HepG2 (cell line): ENCODE measurements around the gene PCSK5. TPM values are rescaled to one million over a fixed set of nuclear protein-coding genes. Genes with fewer than 3 reads are reported as not detected.
A peak's percentile ranks its signal among the peaks of the same experiment; 100 is the strongest.

Experiments
- CEBPB ChIP-seq: IDR thresholded peaks from 2 replicates; pipeline ENCODE4 v1.6.1; 2011; ENCODE audit warnings: low read depth, low read length, improper control_type of control experiment, borderline replicate concordance
- ETV5 ChIP-seq: IDR thresholded peaks from 2 replicates; pipeline ENCODE4 v1.6.1; 2018; ENCODE audit warnings: missing biosample characterization, missing genetic modification reagents, inconsistent platforms, borderline replicate concordance
- IRX3 ChIP-seq: sonication (generic); formaldehyde crosslinking; IDR thresholded peaks from 2 replicates; pipeline ENCODE4 v1.8.1; 2023; ENCODE audit warnings: mild to moderate bottlenecking, low read depth, missing genetic modification reagents, borderline replicate concordance
- NCOR1 ChIP-seq: fragments of 200-600 bp; sonication (generic); IDR thresholded peaks from 2 replicates; pipeline ENCODE4 v1.7.0; 2017; ENCODE audit warnings: antibody characterized with exemption, low read length, borderline replicate concordance
- NFKB2 ChIP-seq: sonication (generic); formaldehyde crosslinking; IDR thresholded peaks from 2 replicates; pipeline ENCODE4 v1.4.0; 2020; ENCODE audit warnings: missing genetic modification reagents, borderline replicate concordance
- NONO ChIP-seq, 2 experiments: fragments of 450-650 bp in 1 of 2; sonication (generic) in 1 of 2; formaldehyde crosslinking in 1 of 2; IDR thresholded peaks in 1 of 2; conservative IDR thresholded peaks in 1 of 2; 2 replicates each; pipeline versions ENCODE4 v1.6.1 to v1.8.0; 2017 to 2022; ENCODE audit warnings: mild to moderate bottlenecking in 1 of 2, missing genetic modification reagents in 1 of 2, moderate library complexity in 1 of 2
- RELA ChIP-seq: sonication (generic); formaldehyde crosslinking; IDR thresholded peaks from 2 replicates; pipeline ENCODE4 v1.4.0; 2020; ENCODE audit warnings: missing genetic modification reagents
- SKI ChIP-seq: fragments of 450-650 bp; IDR thresholded peaks from one replicate; pipeline ENCODE4 v1.6.1; 2018; ENCODE audit warnings: mild to moderate bottlenecking; ENCODE audit not compliant: partially characterized antibody
- SNAPC2 ChIP-seq: sonication (generic); formaldehyde crosslinking; IDR thresholded peaks from 2 replicates; pipeline ENCODE4 v1.8.1; 2022; ENCODE audit warnings: mild to moderate bottlenecking, missing genetic modification reagents
- SOX5 ChIP-seq: IDR thresholded peaks from 2 replicates; pipeline ENCODE4 v1.6.1; 2016; ENCODE audit warnings: borderline replicate concordance
- SPEN ChIP-seq: sonication (generic); formaldehyde crosslinking; IDR thresholded peaks from 2 replicates; pipeline ENCODE4 v1.5.1; 2020; ENCODE audit warnings: low read depth, mild to moderate bottlenecking, missing genetic modification reagents
- TCF7L2 ChIP-seq: IDR thresholded peaks from 2 replicates; pipeline ENCODE4 v1.6.1; 2011; ENCODE audit warnings: mild to moderate bottlenecking, low read depth, low read length, moderate library complexity
- TEF ChIP-seq: sonication (generic); formaldehyde crosslinking; IDR thresholded peaks from 2 replicates; pipeline ENCODE4 v1.5.0; 2020; ENCODE audit warnings: missing genetic modification reagents
- TP53 ChIP-seq: sonication (generic); formaldehyde crosslinking; conservative IDR thresholded peaks from 2 replicates; pipeline ENCODE4 v1.4.0; 2020; ENCODE audit warnings: missing genetic modification reagents
- ZNF264 ChIP-seq: sonication (generic); formaldehyde crosslinking; IDR thresholded peaks from 2 replicates; pipeline ENCODE4 v1.4.0; 2020; ENCODE audit warnings: missing genetic modification reagents
- ZNF33A ChIP-seq: sonication (generic); formaldehyde crosslinking; IDR thresholded peaks from 2 replicates; pipeline ENCODE4 v1.5.1; 2020; ENCODE audit warnings: missing genetic modification reagents, mild to moderate bottlenecking, moderate library complexity, borderline replicate concordance
- ZNF75D ChIP-seq: sonication (generic); formaldehyde crosslinking; IDR thresholded peaks from 2 replicates; pipeline ENCODE4 v1.8.1; 2023; ENCODE audit warnings: missing genetic modification reagents, mild to moderate bottlenecking, borderline replicate concordance
- polyA plus RNA-seq, 8 experiments: library from polyadenylated mRNA; depleted of rRNA in 3 of 8; stranded (reverse) in 7 of 8; unstranded in 1 of 8; fragments of >200 nt; fragmentation: Illumina TruSeq in 4 of 8; extraction: Trizol in 4 of 8; gene quantifications; 2 replicates each; pipeline versions ENCODE4 v1.2.1 to v1.2.3, GENCODE V29; 2011 to 2016; ENCODE audit warnings: low read depth in 4 of 8, missing spikeins in 1 of 8, mixed read lengths in 1 of 8; ENCODE audit not compliant: insufficient read depth in 1 of 8
- total RNA-seq, 5 experiments: library from RNA; depleted of rRNA; stranded (reverse); fragments of >200 nt; fragmentation: Illumina TruSeq; extraction: Trizol; gene quantifications; 2 replicates each; pipeline ENCODE4 v1.2.3, GENCODE V29; 2016; ENCODE audit warnings: low read depth in 1 of 5
- TF ChIP-seq, protein P1 (sequence below): sonication (generic); formaldehyde crosslinking; IDR thresholded peaks from 2 replicates; pipeline ENCODE4 v1.8.0; 2022; ENCODE audit warnings: mild to moderate bottlenecking, missing genetic modification reagents; ENCODE audit not compliant: insufficient replicate concordance
- TF ChIP-seq, protein P2 (sequence below): sonication (generic); formaldehyde crosslinking; conservative IDR thresholded peaks from 2 replicates; pipeline ENCODE4 v1.4.0; 2020; ENCODE audit warnings: missing genetic modification reagents

The PCSK5 gene
- total and polyA plus RNA-seq, 2 of the 13 experiments (the other 11 are each of a cell fraction or from before 2014, with no cell fraction given), result 0.55 to 0.66 TPM

GRCh38 chr9:76373173-76373783 is 482.8 kb downstream of the PCSK5 start (continued):
- TF ChIP-seq SPEN (CRISPR knock-in tag) (0 out of 2 replicates have a peak, but pooled peaks have one; percentile 33), TP53 (no peak), NCOR1 (peak; percentile 97), ZNF33A (CRISPR knock-in tag) (0 out of 2 replicates have a peak, but pooled peaks have one; percentile 31), TEF (peak; percentile 37; the same call in 1 of the 2 replicates), CEBPB (peak; percentile 99), SNAPC2 (CRISPR knock-in tag) (0 out of 2 replicates have a peak, but pooled peaks have one; percentile 58), RELA (CRISPR knock-in tag) (0 out of 2 replicates have a peak, but pooled peaks have one; percentile 53), SKI (peak; percentile 93), TCF7L2 (0 out of 2 replicates have a peak, but pooled peaks have one; percentile 25), IRX3 (no peak), ZNF264 (0 out of 2 replicates have a peak, but pooled peaks have one; percentile 83), ZNF75D (CRISPR knock-in tag) (no peak), SOX5 (CRISPR knock-in tag) (peak; percentile 81), ETV5 (CRISPR knock-in tag) (peak; percentile 53; the same call in 1 of the 2 replicates), NFKB2 (CRISPR knock-in tag) (no peak), NONO (IDR thresholded peaks at IDR 0.05) (no peak), NONO (CRISPR knock-in tag; conservative IDR thresholded peaks at IDR 0.05) (peak; percentile 79)
- TF ChIP-seq, protein P1, sequence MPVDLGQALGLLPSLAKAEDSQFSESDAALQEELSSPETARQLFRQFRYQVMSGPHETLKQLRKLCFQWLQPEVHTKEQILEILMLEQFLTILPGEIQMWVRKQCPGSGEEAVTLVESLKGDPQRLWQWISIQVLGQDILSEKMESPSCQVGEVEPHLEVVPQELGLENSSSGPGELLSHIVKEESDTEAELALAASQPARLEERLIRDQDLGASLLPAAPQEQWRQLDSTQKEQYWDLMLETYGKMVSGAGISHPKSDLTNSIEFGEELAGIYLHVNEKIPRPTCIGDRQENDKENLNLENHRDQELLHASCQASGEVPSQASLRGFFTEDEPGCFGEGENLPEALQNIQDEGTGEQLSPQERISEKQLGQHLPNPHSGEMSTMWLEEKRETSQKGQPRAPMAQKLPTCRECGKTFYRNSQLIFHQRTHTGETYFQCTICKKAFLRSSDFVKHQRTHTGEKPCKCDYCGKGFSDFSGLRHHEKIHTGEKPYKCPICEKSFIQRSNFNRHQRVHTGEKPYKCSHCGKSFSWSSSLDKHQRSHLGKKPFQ (CRISPR knock-in tag), result no peak
- TF ChIP-seq, protein P2, sequence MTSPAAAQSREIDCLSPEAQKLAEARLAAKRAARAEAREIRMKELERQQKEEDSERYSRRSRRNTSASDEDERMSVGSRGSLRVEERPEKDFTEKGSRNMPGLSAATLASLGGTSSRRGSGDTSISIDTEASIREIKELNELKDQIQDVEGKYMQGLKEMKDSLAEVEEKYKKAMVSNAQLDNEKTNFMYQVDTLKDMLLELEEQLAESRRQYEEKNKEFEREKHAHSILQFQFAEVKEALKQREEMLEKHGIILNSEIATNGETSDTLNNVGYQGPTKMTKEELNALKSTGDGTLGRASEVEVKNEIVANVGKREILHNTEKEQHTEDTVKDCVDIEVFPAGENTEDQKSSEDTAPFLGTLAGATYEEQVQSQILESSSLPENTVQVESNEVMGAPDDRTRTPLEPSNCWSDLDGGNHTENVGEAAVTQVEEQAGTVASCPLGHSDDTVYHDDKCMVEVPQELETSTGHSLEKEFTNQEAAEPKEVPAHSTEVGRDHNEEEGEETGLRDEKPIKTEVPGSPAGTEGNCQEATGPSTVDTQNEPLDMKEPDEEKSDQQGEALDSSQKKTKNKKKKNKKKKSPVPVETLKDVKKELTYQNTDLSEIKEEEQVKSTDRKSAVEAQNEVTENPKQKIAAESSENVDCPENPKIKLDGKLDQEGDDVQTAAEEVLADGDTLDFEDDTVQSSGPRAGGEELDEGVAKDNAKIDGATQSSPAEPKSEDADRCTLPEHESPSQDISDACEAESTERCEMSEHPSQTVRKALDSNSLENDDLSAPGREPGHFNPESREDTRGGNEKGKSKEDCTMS, result no peak
